Measurements from ENCODE around the gene ICE2.
"Not testable (repeated sequence)": the region's sequence is repeated elsewhere in the genome, so short reads cannot be mapped to it uniquely, and the experiment has no call there.

The ICE2 gene

DNA sequence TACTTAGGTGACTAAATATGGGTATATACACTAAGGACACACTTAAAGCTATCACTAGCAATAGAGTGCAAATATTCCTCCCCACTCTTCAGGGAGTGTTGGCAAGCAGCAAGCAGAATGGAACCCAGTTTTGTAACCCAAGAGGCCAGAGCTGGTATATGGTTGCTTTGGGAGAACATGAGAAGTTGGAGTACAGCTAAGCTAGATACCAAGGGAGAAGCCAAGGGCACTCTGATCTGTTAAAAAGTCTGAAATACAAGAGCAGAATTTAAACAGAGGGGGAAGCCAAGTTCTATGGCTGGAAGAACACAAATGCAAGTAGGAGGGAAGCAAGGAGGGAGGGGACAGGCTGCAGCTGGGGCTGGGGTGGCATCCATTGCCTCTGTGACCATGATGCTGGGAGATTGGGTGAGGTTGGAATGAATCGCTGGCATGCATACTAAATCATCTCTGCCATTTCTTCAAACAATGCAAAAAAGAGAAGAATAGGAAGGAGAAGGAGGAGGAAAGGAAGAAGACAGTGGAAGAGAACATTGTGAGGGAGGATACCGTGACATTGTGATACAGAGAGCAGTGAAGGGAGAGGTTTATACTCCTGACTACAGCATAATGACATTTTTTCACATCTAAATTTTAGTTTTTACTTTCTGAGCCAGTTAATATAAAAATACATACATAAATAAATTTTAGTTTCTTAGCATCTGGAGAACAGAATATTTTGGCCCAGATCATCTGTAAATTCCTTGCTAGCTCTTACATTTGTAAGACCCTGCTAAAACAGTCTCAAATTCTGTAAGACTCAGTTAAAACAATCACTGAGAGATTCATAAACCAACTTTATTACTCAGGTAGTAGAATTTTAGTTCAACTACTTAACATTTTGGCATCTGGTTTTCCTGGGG lies 72.2 kb downstream of the ICE2 start:
- no peak for DNase-seq (ENCODE audit: low spot score)

DNA sequence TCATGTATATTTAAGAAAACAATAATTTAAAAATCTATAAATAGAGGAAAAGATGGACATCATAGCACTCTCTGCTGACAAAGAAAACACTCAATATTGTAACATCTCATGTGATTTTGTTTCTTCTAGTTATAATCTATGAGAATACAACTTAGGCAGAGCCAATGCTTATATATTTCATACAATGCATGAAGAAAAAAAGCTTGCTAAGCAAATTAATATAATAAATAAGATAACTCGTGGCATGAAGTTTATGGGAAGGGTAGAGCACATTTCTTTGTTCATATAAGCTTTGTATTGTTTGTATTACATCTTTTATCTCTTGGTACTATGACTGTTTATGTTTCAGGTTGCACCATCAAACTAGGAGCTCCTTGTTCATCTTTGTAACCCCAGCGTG lies 73.5 kb downstream of the ICE2 start:
- no peak for DNase-seq (ENCODE audit: low spot score)

DNA sequence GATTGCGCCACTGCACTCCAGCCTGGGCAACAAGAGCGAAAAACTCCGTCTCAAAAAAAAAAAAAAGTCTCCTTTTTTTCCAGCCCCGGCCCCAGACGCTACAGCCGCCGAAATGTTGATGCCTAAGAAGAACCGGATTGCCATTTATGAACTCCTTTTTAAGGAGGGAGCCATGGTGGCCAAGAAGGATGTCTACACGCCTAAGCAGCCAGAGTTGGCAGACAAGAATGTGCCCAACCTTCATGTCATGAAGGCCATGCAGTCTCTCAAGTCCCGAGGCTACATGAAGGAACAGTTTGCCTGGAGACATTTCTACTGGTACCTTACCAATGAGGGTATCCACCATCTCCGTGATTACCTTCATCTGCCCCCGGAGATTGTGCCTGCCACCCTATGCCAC lies 74.6 kb downstream of the ICE2 start:
- not testable (repeated sequence) for DNase-seq (ENCODE audit: low spot score)

DNA sequence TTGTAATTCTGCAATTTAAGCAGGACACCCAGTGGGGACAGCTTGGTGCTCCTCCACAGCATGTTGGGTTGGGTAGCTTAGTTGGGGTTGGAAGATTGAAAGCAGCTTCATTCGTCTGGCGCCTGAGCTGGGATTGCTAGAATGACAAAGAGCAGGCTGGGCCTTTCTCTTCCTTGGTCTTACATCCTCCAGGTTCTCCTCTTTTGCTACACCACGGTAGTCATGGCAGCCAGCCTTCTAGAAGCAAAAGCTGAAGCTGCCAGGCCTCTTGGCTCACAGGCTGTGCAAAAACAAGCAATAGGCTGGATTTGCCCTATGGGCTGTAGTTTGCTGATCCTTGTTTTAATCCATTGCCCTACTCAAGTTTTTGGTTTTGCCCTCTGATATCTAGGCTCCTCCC lies 78.0 kb downstream of the ICE2 start:
- DNase-seq (ENCODE audit: low spot score): no peak

DNA sequence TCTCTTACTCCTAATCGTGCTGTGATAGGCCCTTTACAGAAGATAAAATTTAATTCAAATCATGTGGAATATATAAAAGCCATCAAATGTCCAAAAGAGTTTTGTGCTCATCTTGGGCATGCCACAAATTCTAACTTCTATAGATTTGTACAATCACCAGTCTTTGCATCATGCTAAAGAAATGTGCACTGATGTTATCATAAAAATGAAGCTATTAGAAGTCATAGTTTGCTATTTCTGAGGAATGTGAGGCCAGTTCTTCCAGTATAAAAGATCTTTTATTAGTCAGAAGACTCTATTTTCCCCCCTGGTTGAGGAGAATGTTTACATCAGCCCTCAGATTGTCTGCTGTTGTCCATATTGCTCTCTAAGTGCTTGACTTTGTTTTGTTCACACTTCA lies 79.0 kb downstream of the ICE2 start:
- DNase-seq (ENCODE audit: low spot score): no peak

DNA sequence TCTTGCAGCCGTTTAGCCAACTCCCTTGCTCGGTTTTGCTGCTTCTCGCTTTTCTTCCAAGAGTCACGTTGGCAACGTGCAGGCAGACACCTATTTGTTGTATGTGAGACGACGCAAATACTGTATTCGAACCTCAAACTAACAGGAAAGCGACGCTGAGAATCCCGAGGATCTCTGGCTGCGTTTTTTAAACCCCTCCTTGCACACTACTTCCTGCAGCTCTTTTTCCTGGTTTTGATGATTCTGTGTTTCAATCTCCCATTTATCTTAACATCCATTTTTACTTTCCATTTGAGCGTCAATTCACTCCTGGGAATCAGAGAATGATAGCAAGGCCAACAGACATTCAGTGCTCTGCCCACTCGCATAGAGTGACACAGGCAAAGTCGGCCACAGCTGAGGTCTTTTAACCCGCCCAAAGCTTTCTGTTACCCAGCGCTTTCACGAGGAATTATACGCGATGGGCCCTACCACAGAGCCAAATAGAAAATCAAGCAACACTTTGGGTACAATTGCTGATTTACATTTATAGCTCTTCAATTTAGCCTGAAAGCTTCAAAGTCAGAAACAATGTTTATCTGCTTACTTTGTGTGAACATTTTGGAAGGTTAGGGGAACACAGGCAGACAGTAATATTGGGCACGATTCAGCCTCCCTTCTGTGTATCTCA lies 79.6 kb downstream of the ICE2 start:
- DNase-seq (ENCODE audit: low spot score): no peak

DNA sequence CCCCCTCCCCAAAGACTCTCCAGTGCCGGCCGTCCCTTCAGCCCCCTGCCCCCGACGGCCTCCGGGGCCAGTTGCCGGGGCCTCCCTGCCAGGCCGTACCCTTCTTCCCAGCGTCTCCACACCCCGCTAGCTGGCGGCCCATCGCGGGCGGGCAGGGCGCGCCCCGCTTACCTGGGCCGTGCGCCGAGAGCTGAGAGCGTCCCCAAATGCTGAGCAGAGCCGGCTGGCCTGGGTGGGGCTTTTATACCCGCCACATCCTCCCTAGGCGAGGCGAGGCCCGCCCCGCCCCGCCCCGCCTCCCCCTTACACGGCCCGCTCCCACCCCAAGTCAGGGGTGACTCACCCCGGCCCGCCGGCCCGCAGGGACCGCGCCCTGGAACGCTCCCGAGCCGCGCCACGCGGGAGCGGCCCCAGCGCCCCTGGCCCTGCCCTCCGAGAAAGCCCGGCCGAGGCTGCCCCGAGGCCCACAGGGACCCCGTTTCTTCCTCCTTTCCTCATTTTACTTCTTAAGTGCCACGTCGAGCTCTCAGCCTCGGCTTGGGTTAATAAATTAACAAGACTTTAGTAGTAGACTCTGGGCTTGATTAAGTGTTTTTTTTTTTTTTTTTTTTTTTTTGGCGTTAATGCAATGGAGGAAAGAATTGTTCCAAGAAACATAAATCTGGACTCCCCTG lies 81.0 kb downstream of the ICE2 start, which contains the start of gene ANXA2:
TSS of gene ANXA2 (minus strand) at position 215 of the 674 bp plus-strand sequence. CDS start 11,911 bp downstream, outside the sequence.
- peak; percentile 72 for DNase-seq (ENCODE audit: low spot score)

DNA sequence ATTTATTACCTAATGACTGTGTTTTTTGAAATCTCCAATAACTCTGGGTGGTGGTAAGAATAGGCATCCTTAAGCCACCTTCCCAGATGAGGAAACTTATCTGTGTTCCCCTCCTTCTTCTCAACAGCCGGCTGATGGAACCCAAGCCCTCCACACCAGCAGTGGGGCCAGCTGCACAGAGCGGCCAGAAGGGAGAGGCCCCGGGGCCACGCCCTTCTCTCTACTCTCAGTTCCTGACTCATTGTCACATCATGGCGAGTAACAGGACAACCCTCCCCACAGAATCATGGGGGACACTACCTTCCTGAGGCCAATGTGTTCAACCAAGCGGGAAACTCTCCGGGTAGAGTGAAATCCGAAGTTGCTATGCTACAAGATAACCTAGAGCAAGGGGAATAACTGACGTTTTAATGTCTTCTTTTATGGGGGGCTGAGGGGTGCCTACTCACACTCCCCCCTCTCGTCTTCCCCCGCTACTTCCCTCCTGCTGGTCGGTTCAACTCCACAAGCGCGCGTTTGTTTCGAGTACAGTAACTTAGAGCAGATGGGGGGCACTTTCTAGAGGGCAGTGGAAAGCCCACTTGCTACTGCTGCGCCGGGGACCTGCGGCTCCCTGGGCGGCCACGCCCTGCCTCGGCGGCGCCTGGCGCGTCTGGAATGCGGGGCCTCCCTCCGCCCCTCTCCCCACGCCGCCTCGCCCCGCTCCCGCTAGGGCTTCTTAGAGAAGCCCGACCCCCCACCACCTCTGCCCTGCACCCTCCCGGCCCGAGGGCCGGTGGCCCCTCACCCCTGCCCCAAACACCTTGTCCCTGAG lies 81.8 kb downstream of the ICE2 start:
- DNase-seq (ENCODE audit: low spot score): peak; percentile 69

DNA sequence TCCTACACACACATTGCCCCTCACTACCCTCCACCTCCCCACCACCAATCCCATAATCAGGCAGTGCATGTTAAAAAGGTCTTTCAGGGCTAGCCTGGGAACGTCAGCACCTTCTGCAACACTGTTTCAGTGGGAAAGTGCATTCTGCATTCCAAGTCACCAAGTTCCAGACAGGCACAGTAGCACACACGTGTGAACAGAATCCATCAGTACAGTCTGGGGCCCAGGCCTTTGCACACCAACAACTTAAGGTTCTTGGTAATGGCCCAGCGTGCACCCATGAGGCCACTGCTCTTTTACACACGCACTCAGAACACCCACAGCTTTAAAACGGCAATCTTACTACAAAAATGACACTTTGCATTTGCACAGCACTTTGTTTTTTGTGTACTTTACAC lies 82.4 kb downstream of the ICE2 start:
- DNase-seq (ENCODE audit: low spot score): no peak

DNA sequence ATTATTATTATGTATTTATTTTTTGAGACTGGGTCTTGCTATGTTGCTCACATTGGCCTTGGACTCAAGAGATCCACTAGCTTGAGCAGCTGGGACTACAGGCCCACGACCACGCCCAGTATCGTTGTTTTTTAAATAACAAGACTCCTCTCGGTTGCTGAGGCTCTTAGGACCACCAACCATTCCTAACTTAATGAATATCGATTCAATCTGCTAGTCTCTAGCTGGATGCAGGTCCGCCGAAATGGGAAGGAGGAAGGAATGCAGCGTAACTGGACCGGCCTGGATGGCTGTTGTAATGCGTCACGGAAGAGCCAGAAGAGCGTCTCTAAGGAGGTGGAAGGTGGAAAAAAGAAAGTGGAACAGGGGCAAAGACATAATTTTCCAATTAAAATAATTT lies 82.8 kb downstream of the ICE2 start:
- DNase-seq (ENCODE audit: low spot score): no peak

DNA sequence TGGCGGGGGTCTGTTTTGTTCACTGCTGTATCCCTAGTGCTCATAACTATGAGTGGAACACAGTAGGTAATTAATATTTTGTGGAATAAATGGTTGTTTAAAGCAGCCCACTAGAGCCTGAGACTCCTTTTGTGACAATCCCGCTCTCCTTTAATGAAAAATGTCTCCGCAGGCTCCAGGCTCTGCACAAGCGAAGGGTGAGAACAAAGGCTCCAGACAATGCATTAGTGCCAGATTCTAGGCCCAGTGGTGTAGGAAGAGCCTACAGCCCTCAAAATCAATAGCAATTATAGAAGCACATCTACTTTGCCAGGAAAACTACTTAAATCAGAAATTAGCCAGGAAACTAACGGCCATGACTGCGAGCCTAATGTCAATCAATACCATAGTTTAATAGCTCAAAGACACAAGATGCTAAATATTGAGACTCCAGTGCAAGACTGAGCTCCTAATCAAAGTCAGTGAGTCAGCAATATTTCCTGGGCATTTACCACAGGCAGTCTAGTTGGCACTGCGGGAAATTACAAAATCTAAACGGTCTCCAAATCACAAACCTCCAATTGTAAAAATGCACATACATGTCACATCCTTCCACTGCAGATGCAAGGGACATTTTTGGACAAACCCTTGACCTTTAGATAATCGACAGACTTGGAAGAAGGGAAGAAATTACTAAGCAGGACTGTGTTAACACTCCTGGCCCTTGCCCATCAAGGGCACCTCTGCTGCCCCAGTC lies 83.5 kb downstream of the ICE2 start:
- DNase-seq (ENCODE audit: low spot score): no peak

DNA sequence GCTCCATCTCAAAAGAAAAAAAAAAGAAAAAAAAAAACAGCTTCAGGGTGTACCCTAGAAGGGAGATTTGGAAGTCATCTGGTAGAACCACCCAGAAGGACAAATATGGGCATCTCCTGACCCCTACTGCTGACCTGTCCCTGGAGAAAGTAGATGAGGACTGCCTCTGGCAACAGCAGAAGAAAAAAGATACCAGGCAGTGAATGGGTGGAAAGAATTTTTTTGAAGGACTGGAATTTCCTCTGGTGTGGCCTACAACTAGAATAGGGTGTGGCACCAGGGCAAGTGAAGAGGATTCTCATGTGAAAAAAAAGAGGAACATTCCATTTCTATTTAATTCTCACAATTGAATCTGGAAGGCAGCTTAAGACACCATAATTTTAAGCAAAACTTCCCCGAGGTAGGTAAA lies 84.2 kb downstream of the ICE2 start:
- no peak for DNase-seq (ENCODE audit: low spot score)

DNA sequence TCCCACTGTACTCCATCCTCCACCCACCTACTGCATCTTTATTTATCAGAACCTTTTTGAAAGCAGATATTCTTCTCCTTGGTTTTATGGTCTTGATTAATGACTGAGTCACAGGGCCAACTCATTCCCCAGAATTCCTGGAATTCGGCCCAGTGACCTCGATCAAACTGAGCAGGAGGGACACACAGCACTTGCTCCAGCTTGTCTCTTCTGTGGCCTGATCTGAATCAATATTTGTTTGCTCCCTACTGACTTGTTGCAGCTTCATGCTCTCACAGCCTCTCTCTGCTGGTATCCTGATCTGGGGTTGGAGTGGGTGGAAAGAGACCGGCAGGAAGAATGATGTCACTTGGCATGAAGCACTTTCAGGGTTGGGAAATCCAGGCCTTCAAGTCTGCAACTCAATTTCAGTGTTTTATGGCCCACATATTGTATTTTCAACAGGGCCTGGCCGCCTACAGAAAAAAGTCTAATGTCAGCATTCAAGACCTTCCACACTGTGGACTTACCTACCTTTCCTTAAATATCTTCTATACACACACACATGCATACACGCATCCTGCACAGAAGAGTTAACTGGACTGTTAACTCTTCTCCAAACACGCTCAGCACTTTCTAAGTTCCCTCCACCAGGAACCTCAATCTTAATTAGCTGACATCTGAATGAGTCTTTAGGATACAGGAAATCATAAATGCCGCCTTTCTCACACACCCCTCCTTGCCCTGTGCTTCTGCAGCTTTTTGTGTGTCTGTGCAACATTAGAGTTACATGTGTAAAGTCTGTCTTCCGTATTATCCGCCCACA lies 85.8 kb downstream of the ICE2 start:
- DNase-seq (ENCODE audit: low spot score): no peak

DNA sequence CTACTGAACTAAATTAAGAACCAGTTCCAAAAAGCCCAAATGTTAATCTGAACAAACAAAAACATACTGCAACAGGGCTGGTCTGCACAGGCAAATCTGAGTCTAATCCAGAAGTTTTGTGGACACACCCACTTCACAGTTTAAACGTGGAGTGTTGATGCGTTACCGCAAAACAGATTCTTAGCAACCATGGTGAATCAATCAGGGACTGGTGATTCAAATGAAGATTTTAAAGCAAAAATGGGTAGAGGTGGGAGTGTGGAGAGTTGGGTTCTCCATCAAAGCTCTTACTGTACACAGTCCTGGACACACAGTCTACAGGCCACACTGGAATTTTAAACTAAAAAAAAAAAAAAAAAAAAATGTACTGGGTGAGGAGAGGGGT lies 86.3 kb downstream of the ICE2 start:
- no peak for DNase-seq (ENCODE audit: low spot score)

DNA sequence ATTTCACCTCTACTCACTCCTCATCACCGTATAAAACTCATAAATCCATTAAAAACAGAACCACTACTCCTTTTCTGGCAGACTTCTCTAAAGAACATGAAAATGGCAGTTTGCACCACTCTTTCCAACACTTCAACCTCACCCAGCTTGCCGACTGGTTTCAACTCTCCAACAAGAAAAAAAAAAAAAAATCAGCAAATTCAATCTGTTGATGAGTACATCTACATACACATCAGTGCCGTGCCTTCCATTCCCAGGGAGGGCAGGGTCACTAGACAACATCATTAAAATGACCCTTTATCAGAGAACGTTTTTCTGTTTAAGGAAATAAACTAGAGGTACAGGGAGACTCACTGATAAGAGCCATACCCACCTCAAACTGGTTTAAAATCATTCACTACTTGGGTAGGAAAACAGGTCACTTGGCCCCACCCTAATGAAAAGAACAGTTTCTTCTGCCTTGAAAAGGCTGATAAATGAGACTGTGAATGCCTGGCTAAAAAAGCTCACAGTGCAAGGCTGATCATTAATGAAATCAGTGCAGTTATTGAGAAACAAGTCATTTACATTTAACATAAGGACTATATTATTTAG lies 87.1 kb downstream of the ICE2 start:
- no peak for DNase-seq (ENCODE audit: low spot score)

DNA sequence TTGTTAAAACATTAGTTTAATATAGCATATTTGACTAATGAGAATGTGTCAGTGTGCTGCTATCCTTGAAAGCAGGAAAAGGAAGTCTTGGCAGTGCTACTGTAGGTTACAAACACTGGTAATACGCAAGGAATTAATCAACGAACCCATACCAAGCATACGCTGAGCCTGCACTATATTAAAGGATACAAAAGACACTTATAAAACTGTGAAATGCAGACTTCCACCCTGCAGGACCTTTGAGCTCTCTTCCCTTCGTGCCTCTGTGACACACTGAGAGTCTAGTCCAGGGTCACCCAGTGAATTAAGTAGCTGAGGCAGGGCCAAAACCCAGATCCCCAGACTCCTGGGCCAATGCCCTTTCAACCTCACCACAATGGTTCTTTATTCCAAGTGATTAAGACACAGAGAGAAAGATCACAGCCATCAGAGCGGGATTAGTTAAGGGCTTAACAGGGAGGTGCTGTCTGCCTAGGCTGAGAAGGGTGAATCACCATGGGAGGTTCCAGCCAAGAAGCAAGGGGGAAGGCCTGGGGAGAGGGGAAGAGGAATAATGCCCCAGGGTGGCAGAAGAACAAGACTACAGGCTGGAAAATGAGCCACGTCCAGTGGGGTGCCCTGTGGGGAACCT lies 88.0 kb downstream of the ICE2 start:
- peak; percentile 75 for DNase-seq (ENCODE audit: low spot score)

DNA sequence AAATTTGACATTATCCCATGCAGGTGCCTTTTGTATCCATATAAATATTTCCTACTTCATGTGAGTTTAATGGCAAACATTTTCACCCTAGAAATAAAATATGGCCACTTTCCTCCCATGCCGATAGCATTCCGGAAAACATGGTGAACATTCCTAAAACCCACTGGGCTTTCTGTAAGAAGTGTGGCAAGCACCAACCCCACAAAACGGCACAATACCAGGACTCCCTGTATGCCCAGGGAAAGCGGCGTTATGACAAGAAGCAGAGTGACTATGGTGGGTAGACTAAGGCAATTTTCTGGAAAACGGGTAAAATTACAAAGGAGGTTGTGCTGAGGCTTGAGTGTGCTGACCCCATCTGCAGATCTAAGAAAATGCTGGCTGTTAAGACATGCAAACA lies 88.7 kb downstream of the ICE2 start:
- DNase-seq (ENCODE audit: low spot score): no peak

DNA sequence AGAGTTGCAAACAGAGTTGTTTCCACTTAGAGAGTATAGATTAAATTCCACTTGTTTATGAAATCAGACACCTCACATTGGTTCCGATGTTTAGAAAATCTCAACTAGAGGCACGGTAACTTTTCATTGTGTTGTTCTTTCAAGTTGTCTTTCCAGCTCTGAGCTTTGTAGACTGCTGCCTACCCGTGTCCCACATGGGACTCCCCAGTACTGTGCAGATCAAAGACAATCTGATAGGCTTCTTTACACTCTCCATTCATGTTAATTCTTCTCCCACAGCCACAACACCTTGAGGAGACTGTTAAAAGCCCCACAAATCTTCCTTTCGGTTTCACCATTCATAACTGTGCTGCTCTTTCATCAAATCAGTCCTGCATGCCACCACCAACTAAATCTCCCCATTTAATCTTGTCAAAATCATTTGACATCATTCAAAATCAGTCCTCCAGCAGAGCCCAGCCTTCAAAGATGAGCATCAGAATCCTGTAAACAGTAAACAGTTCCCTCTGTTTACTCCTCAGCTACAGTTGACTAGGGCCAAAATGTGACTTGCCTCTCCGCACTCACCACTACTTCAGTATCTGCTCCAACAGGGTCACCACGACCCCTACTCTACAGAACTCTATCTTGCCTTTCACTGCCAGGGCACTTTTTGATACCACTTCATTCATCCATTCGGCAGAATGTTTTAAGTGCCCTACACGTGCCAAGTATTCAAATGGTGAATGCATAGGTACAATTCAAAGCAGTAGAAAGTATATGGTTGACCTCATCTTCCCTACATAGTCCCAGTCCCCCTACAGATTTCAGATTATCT lies 89.5 kb downstream of the ICE2 start:
- no peak for DNase-seq (ENCODE audit: low spot score)

DNA sequence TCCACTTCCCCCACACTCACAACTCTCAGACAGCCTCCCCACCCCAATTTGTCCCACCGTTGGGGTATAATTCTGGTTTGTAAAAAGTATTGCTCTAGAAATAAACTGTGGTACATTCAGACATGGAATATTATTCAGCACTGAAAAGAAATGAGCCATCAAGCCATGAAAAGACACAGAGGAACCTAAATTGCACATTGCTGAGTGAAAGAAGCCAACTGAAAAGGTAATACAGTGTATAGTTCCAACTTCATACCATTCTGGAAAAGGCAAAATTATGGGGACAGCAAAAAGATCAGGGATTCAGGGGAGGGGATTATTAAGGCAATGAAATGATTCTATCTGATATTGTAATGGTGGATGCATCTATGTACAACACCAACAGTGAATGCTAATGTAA lies 91.6 kb downstream of the ICE2 start:
- no peak for DNase-seq (ENCODE audit: low spot score)

Measured in ecto neural progenitor cell (in vitro differentiated cells).